HEK293 (cell line): ENCODE results near the gene SH3BP5L.

Experiments
- CTCF ChIP-seq: fragments of 450-650 bp; formaldehyde crosslinking; IDR thresholded peaks from 2 replicates; pipeline ENCODE4 v1.5.1; 2016; ENCODE audit warnings: missing biosample characterization, missing genetic modification characterization
- GLI4 ChIP-seq: fragments of 450-650 bp; formaldehyde crosslinking; IDR thresholded peaks from 2 replicates; pipeline ENCODE4 v1.5.1; 2016; ENCODE audit warnings: missing biosample characterization, missing genetic modification characterization
- GLIS1 ChIP-seq: fragments of 450-650 bp; formaldehyde crosslinking; IDR thresholded peaks from 2 replicates; pipeline ENCODE4 v1.5.1; 2016; ENCODE audit warnings: missing biosample characterization, missing genetic modification characterization
- HOXA7 ChIP-seq: sonication (generic); formaldehyde crosslinking; IDR thresholded peaks from 2 replicates; pipeline ENCODE4 v1.8.1; 2022; ENCODE audit warnings: missing genetic modification reagents, borderline replicate concordance
- REST ChIP-seq: fragments of 450-650 bp; formaldehyde crosslinking; IDR thresholded peaks from 2 replicates; pipeline ENCODE4 v1.5.1; 2016; ENCODE audit warnings: missing biosample characterization, missing genetic modification characterization
- TRIM28 ChIP-seq: IDR thresholded peaks from 2 replicates; pipeline ENCODE4 v1.6.1; 2011; ENCODE audit warnings: low read length, control low read depth, borderline replicate concordance
- YY1 ChIP-seq: fragments of 450-650 bp; formaldehyde crosslinking; IDR thresholded peaks from 2 replicates; pipeline ENCODE4 v1.5.1; 2018; ENCODE audit warnings: missing biosample characterization, missing genetic modification characterization
- ZBTB49 ChIP-seq: fragments of 450-650 bp; formaldehyde crosslinking; IDR thresholded peaks from 2 replicates; pipeline ENCODE4 v1.5.1; 2016; ENCODE audit warnings: missing biosample characterization, missing genetic modification characterization, low read depth
- ZBTB7A ChIP-seq: fragments of 450-650 bp; formaldehyde crosslinking; IDR thresholded peaks from 2 replicates; pipeline ENCODE4 v1.5.1; 2016; ENCODE audit warnings: low read depth, missing biosample characterization, missing genetic modification characterization
- ZNF16 ChIP-seq: fragments of 450-650 bp; formaldehyde crosslinking; IDR thresholded peaks from 2 replicates; pipeline ENCODE4 v1.5.1; 2016; ENCODE audit warnings: low read depth, missing biosample characterization, missing genetic modification characterization
- ZNF704 ChIP-seq: fragments of 450-650 bp; formaldehyde crosslinking; IDR thresholded peaks from 2 replicates; pipeline ENCODE4 v1.5.1; 2016; ENCODE audit warnings: missing biosample characterization, missing genetic modification characterization

GRCh38 chr1:248816042-248816851 lies 9.5 kb downstream of the SH3BP5L start:
- no peak for TF ChIP-seq CTCF
- no peak for TF ChIP-seq REST
- no peak for TF ChIP-seq ZBTB49 (tag by site-specific recombination)
- TF ChIP-seq YY1 = no peak
- TF ChIP-seq TRIM28 = no peak
- TF ChIP-seq GLIS1 = no peak
- TF ChIP-seq ZNF704 (tag by site-specific recombination) = no peak
- no peak for TF ChIP-seq HOXA7 (CRISPR knock-in tag)
- no peak for TF ChIP-seq ZBTB7A (tag by site-specific recombination)
- TF ChIP-seq GLI4 (tag by site-specific recombination) = no peak
- TF ChIP-seq ZNF16 (tag by site-specific recombination) = no peak
